ENCODE measurements around the gene NOG.

NOG gene

GRCh38 chr17:56593646-56594319 lies at the start of gene NOG:
NOG (plus strand) TSS chr17:56593699; CDS start chr17:56594224, 525 bp downstream.
- DNase-seq = peak; percentile 65

GRCh38 chr17:56545106-56545505 lies 48.4 kb upstream of the NOG start:
- no peak for DNase-seq

- DNase-seq = no peak
These were observed 47.6 kb upstream of the NOG start for GRCh38 chr17:56545930-56546329.

GRCh38 chr17:56548661-56549060 lies 44.8 kb upstream of the NOG start:
- DNase-seq = no peak

- DNase-seq = no peak
These were observed 44.0 kb upstream of the NOG start for GRCh38 chr17:56549501-56549900.

- DNase-seq = no peak
These were observed 35.8 kb upstream of the NOG start for GRCh38 chr17:56557682-56558081.

GRCh38 chr17:56558088-56558487 lies 35.4 kb upstream of the NOG start:
- no peak for DNase-seq

GRCh38 chr17:56570199-56570598 lies 23.3 kb upstream of the NOG start:
- no peak for DNase-seq

GRCh38 chr17:56571456-56571855 lies 22.0 kb upstream of the NOG start:
- DNase-seq = no peak

GRCh38 chr17:56577190-56577842 lies 16.2 kb upstream of the NOG start:
- DNase-seq = no peak

GRCh38 chr17:56577843-56578204 lies 15.7 kb upstream of the NOG start:
- DNase-seq = no peak

- no peak for DNase-seq
These were observed 11.6 kb upstream of the NOG start for GRCh38 chr17:56581635-56582627.

GRCh38 chr17:56583772-56584171 lies 9.7 kb upstream of the NOG start:
- no peak for DNase-seq

- no peak for DNase-seq
These were observed 6.2 kb upstream of the NOG start for GRCh38 chr17:56587298-56587697.

GRCh38 chr17:56592487-56593085 lies 913 bp upstream of the NOG start:
- DNase-seq = peak; percentile 76

- DNase-seq = peak; percentile 60
These were observed 333 bp upstream of the NOG start for GRCh38 chr17:56593086-56593645.

- peak; percentile 45 for DNase-seq
These were observed 1.0 kb downstream of the NOG start for GRCh38 chr17:56594320-56595107.

- no peak for DNase-seq
These were observed 1.6 kb downstream of the NOG start for GRCh38 chr17:56595108-56595418.

GRCh38 chr17:56595831-56596690 lies 2.6 kb downstream of the NOG start:
- DNase-seq = peak; percentile 58

- DNase-seq = peak; percentile 38
These were observed 3.4 kb downstream of the NOG start for GRCh38 chr17:56596691-56597494.

All from stimulated activated CD4-positive, alpha-beta T cell treated with anti-CD3 and anti-CD28 coated beads, Interleukin-15, amount 100 ng/mL, for 24 hours (primary cell).